Activated T-helper 17 cell treated with anti-CD3 and anti-CD28 coated beads, Interleukin-2, amount 50 U/mL, for 72 hours (primary cell): ENCODE measurements around the gene FHAD1. TPM values are rescaled to one million over a fixed set of nuclear protein-coding genes. Genes with fewer than 3 reads are reported as not detected.
"Not testable (repeated sequence)": the region's sequence is repeated elsewhere in the genome, so short reads cannot be mapped to it uniquely, and the experiment has no call there.

Source experiments
- ATAC-seq: fragments of 150-1000 bp; cut with Tn5 transposase; replicated peaks from 2 replicates; pipeline ENCODE4 v1.10.0; 2021; ENCODE audit warnings: mild to moderate bottlenecking, moderate library complexity
- H3K27ac Mint-ChIP-seq: one replicate; pipeline ENCODE4 v1.8.0; 2022; ENCODE audit warnings: mixed read lengths
- H3K27me3 Mint-ChIP-seq: one replicate; pipeline ENCODE4 v1.8.0; 2022; ENCODE audit warnings: mixed read lengths
- H3K36me3 Mint-ChIP-seq: one replicate; pipeline ENCODE4 v1.8.0; 2022; ENCODE audit warnings: low read depth, mild to moderate bottlenecking, mixed read lengths
- H3K4me1 Mint-ChIP-seq: one replicate; pipeline ENCODE4 v1.8.0; 2022; ENCODE audit warnings: mixed read lengths
- H3K4me3 Mint-ChIP-seq: one replicate; pipeline ENCODE4 v1.8.0; 2022; ENCODE audit warnings: mild to moderate bottlenecking, mixed read lengths
- H3K9me3 Mint-ChIP-seq: one replicate; pipeline ENCODE4 v1.8.0; 2022; ENCODE audit warnings: mixed read lengths
- total RNA-seq, 2 donors: library from RNA; stranded (reverse); gene quantifications; one replicate each; pipeline ENCODE4 v1.2.3, GENCODE V29; 2022

FHAD1 gene
- total RNA-seq, 2 donors from 2014 or later, result not detected

DNA sequence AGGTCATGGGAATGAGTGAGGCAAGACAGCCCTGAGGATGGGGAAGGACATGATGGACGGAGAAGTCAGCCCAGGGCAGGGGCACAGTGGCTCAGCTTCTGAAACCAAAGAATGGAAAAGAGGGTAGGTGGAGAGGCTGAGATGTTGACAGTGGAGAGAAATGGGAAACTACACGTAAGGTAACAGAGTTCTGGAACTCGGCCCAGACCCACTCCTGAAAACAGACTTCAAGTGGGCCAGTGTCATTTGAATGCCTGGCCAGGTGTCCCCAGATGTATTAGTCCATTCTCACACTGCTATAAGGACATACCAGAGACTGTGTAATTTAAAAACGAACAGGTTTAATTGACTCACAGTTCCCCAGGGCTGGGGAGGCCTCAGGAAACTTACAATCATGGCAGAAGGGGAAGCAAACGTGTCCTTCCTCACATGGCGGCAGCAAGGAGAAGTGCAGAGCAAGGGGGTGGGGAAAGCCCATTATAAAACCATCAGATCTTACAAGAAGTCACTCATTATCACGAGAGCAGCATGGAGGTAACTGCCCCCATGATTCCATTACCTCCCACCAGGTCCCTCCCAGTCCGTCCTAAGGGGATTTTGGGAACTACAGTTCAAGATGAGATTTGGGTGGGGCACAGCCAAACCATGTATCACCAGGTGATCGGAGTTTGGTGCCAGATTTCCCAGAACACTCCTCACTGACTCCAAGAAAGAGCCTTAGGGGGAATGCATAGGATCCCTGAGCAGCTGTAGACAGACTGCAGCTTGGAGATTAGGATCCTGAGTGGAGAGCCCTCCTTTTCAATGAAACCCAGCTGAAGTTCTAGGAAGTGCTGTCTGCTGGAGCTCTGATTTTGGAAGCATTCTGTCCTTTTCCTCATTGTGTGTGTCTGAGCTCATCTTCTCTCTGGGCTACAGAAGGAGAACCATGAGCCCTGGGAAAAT is 40.3 kb downstream of the FHAD1 start:
- Mint-ChIP-seq H3K27ac (no peak overlapping the region), H3K27me3 (peaks cover 20% of the 10 kb centered on the region), H3K4me3 (no peak overlapping the region), H3K36me3 (no peaks in the 10 kb centered on the region), H3K9me3 (peaks cover 7% of the 10 kb centered on the region), H3K4me1 (peaks cover 6% of the 10 kb centered on the region)
- ATAC-seq, result no peak

DNA sequence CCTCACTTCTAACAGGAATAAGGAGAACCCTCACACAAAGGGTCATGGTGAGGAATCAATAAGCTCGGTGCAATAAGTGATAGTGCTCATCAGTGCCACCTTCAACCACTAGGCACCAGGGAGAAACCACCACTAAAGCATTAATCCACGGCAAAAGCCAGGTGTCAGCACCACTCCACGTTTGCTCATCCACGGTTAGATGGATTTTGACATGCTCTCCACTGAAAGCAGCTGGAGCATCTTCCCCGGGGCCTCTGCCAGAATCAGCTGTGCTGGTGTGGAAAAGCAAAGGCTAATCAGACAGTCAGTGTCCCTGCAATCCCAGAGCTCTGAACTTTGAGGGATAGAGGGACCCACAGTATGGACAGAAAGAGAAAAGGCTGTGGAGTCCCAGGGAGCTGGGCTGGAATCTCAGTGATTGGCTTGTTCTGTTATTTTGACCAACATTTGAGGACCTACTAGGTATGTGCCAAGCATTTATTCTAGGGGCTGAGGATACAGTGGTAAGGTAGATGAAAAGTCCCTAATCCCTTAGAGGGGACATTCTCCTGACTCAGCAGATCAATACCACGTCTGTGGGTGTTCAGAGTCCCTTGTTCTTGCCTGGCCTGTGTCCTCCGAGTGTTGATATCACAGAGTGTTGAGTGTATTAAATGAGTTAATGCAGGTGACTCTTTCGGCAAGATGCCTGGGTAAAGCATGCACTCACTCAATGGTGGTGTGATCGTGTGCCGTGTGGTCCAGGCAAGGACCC is 41.3 kb downstream of the FHAD1 start:
- Mint-ChIP-seq H3K27me3 (peaks cover 23% of the 10 kb centered on the region), H3K4me1 (peaks cover 6% of the 10 kb centered on the region), H3K36me3 (no peaks in the 10 kb centered on the region), H3K4me3 (no peak overlapping the region), H3K27ac (no peak overlapping the region), H3K9me3 (peaks cover 7% of the 10 kb centered on the region)
- no peak for ATAC-seq

DNA sequence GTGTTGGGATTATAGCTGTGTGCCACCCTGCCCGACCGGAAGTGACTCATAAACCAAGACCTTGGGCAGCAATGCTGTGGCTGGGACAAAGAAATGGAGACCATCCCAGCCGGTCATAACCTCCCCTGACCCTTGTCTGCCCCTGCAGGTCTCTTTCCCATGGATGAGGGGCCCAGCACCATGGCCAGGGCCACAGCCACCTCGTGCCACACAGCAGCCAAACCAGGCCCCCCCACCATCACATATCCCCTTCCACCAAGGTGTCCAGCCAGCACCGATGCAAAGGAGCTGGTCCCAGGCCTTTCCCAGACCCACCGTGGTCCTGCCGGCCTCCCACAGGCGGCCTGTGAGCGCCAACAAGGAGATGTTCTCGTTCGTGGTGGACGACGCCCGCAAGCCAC is 42.2 kb downstream of the FHAD1 start:
- peaks cover 6% of the 10 kb centered on the region for H3K4me1 Mint-ChIP-seq
- H3K27ac Mint-ChIP-seq, result no peak overlapping the region
- H3K36me3 Mint-ChIP-seq, result no peaks in the 10 kb centered on the region
- H3K9me3 Mint-ChIP-seq, result peaks cover 7% of the 10 kb centered on the region
- no peak for ATAC-seq
- H3K27me3 Mint-ChIP-seq, result peaks cover 23% of the 10 kb centered on the region
- no peak overlapping the region for H3K4me3 Mint-ChIP-seq

- peak overlapping the region; percentile 35 for H3K4me3 Mint-ChIP-seq
- no peaks in the 10 kb centered on the region for H3K36me3 Mint-ChIP-seq
- H3K4me1 Mint-ChIP-seq, result peaks cover 6% of the 10 kb centered on the region
- peak; percentile 97 for ATAC-seq
- peaks cover 7% of the 10 kb centered on the region for H3K9me3 Mint-ChIP-seq
- H3K27me3 Mint-ChIP-seq, result peaks cover 19% of the 10 kb centered on the region
- peak overlapping the region; percentile 82 for H3K27ac Mint-ChIP-seq
Measured at GRCh38 chr1:15290382-15290781, 43.4 kb downstream of the FHAD1 start.

DNA sequence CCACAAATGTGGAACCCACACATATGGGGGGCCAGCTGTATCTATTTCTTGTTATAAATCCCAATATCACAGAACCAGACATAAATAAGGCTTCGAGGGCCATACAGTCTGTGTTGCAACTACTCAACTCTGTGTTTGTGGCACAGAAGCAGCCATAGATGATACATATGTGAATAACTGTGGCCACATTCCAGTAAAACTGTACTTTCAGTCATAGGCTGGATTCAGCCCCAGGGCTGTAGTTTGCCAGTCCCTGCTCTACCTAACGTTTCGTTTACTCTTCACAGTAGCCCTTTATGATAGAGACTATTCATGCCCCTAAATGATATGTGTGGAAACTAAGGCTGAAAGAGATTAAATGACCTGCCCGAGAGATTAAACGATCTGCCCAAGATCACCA is 48.7 kb downstream of the FHAD1 start:
- Mint-ChIP-seq H3K27ac (no peak overlapping the region), H3K9me3 (no peaks in the 10 kb centered on the region), H3K4me1 (peaks cover 6% of the 10 kb centered on the region), H3K4me3 (no peak overlapping the region), H3K36me3 (no peaks in the 10 kb centered on the region), H3K27me3 (peaks cover 11% of the 10 kb centered on the region)
- ATAC-seq, result no peak

DNA sequence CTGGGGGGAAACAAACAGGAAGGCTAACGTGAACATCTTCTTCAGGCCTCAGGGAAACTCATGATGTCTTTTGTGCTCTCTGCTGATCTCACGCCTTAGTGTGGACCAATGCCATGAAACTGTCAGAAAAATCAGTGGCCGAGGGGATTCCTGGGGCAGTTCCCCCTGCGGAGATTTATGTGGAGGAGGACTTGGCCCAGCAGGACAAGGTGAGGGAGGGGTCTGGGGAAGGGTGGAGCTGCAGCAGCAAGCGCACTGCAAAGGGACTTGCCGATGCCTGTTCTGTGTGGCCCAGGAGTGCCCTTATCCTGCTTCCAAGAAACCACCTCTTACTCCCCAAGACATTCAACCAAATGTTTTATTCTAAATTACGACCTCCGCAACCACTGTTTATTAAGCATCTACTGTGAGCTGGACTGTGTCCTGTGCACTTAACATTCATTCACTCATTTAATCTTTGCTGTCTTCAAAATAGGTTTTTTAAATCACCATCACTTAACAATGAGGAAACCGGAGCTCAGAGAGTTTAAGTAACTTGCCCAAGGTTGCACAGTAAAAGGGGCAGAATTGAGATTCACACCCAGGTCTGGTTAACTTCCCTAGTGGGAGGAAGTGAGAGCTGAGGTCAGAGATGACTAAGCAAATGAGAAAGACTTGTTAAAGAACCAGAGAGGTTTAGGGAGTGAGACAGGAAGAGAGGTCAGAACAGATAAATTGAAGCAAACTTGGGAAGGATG is 49.7 kb downstream of the FHAD1 start:
- peak overlapping the region; percentile 47 for H3K27ac Mint-ChIP-seq
- ATAC-seq, result peak; percentile 96
- no peaks in the 10 kb centered on the region for H3K9me3 Mint-ChIP-seq
- H3K4me3 Mint-ChIP-seq, result no peak overlapping the region
- H3K4me1 Mint-ChIP-seq, result peaks cover 6% of the 10 kb centered on the region
- peaks cover 8% of the 10 kb centered on the region for H3K27me3 Mint-ChIP-seq
- no peaks in the 10 kb centered on the region for H3K36me3 Mint-ChIP-seq

DNA sequence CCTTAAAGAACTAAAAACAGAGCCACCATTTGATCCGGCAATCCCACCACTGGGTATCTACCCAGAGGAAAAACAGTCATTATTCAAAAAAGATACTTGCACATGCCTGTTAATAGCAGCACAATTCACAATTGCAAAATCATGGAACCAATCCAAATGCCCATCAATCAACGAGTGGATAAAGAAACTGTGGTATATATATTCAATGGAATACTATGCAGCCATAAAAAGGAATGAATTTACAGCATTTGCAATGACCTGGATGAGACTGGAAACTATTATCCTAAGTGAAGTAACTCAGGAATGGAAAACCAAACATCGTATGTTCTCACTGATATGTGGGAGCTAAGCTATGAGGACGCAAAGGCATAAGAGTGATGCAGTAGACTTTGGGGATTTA is 51.0 kb downstream of the FHAD1 start:
- not testable (repeated sequence) for ATAC-seq, H3K4me1 Mint-ChIP-seq, H3K27me3 Mint-ChIP-seq, H3K4me3 Mint-ChIP-seq, H3K27ac Mint-ChIP-seq, H3K9me3 Mint-ChIP-seq, H3K36me3 Mint-ChIP-seq

- H3K9me3 Mint-ChIP-seq, result no peaks in the 10 kb centered on the region
- no peak for ATAC-seq
- no peaks in the 10 kb centered on the region for H3K36me3 Mint-ChIP-seq
- H3K27ac Mint-ChIP-seq, result no peak overlapping the region
- no peak overlapping the region for H3K4me3 Mint-ChIP-seq
- peaks cover 4% of the 10 kb centered on the region for H3K27me3 Mint-ChIP-seq
- peaks cover 6% of the 10 kb centered on the region for H3K4me1 Mint-ChIP-seq
Measured at GRCh38 chr1:15299179-15299578, 52.2 kb downstream of the FHAD1 start.

GRCh38 chr1:15299806-15300205 is 52.8 kb downstream of the FHAD1 start:
- no peak for ATAC-seq
- Mint-ChIP-seq H3K9me3 (no peaks in the 10 kb centered on the region), H3K27me3 (peaks cover 6% of the 10 kb centered on the region), H3K4me1 (peaks cover 6% of the 10 kb centered on the region), H3K27ac (no peak overlapping the region), H3K4me3 (no peak overlapping the region), H3K36me3 (no peaks in the 10 kb centered on the region)

- no peak for ATAC-seq
- no peaks in the 10 kb centered on the region for H3K4me1 Mint-ChIP-seq
- no peak overlapping the region for H3K27ac Mint-ChIP-seq
- no peaks in the 10 kb centered on the region for H3K36me3 Mint-ChIP-seq
- peaks cover 4% of the 10 kb centered on the region for H3K27me3 Mint-ChIP-seq
- H3K9me3 Mint-ChIP-seq, result no peaks in the 10 kb centered on the region
- H3K4me3 Mint-ChIP-seq, result no peak overlapping the region
Measured at GRCh38 chr1:15303935-15304334, 56.9 kb downstream of the FHAD1 start.

DNA sequence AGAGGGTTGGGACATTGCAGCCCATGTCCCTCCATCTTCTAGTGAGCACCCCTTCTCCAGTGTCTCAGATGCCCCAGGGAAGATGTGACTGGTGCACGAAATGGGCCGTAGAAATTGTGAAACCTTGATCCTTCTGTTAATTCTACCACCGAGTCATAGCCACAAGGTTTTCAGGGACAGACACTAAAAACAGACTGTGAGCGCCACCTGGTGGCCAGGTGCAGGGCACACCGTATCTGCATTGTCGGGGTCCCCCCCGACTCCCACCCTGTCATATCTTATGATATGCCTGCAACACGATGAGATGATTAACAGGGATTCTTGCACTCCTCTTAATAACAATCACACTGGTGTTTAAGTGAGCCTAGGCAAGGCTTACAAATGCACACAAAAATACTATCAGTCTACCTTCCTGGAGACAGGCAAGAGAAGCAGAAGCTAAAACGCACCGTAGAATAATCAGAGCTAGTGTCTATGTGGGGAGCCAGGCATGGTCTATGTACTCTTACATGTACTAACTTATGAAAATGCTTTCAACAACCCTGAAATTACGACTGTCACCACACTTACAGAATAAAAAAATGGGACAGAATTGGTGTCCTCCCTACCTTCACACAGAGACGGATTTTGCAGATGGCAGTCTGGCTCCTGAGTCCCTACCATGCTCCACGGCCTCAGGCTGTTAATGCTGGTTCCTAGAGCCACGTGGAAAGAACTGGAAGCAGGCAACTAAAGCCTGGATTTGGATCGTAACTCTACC is 57.9 kb downstream of the FHAD1 start:
- peak; percentile 77 for ATAC-seq
- H3K4me1 Mint-ChIP-seq, result no peaks in the 10 kb centered on the region
- H3K9me3 Mint-ChIP-seq, result no peaks in the 10 kb centered on the region
- no peaks in the 10 kb centered on the region for H3K36me3 Mint-ChIP-seq
- no peak overlapping the region for H3K4me3 Mint-ChIP-seq
- no peak overlapping the region for H3K27ac Mint-ChIP-seq
- peaks cover 6% of the 10 kb centered on the region for H3K27me3 Mint-ChIP-seq

- H3K27ac Mint-ChIP-seq, result no peak overlapping the region
- no peak overlapping the region for H3K4me3 Mint-ChIP-seq
- H3K36me3 Mint-ChIP-seq, result no peaks in the 10 kb centered on the region
- no peak for ATAC-seq
- H3K27me3 Mint-ChIP-seq, result peaks cover 7% of the 10 kb centered on the region
- no peaks in the 10 kb centered on the region for H3K9me3 Mint-ChIP-seq
- no peaks in the 10 kb centered on the region for H3K4me1 Mint-ChIP-seq
Measured at GRCh38 chr1:15305468-15305770, 58.4 kb downstream of the FHAD1 start.

DNA sequence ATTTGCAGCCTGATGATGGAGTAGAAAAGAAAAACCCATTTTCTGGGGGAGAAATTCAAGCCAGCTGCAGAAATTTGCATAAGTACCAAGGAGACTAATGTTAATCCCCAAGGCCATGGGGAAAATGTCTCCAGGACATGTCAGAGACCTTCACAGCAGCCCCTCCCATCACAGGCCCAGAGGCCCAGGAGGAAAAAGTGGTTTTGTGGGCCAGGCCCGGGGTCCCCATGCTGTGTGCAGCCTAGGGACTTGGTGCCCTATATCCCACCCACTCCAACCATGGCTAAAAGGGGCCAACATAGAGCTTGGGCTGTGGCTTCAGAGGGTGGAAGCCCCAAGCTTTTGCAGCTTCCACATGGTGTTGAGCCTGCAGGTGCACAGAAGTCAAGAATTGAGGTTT is 59.3 kb downstream of the FHAD1 start:
- not testable (repeated sequence) for H3K27me3 Mint-ChIP-seq, H3K9me3 Mint-ChIP-seq, H3K36me3 Mint-ChIP-seq, H3K4me1 Mint-ChIP-seq, ATAC-seq, H3K4me3 Mint-ChIP-seq, H3K27ac Mint-ChIP-seq

- no peak overlapping the region for H3K4me3 Mint-ChIP-seq
- no peak overlapping the region for H3K27ac Mint-ChIP-seq
- no peaks in the 10 kb centered on the region for H3K9me3 Mint-ChIP-seq
- no peaks in the 10 kb centered on the region for H3K36me3 Mint-ChIP-seq
- H3K27me3 Mint-ChIP-seq, result peaks cover 7% of the 10 kb centered on the region
- ATAC-seq, result no peak
- H3K4me1 Mint-ChIP-seq, result no peaks in the 10 kb centered on the region
Measured at GRCh38 chr1:15308135-15308534, 61.1 kb downstream of the FHAD1 start.
